Thyroid gland (tissue), 4 donors: ENCODE data around the gene TRAPPC6A.

Source experiments
- CTCF ChIP-seq, 6 experiments: fragments of 200-600 bp in 3 of 6; fragments of 450-650 bp in 3 of 6; sonication (generic) in 3 of 6; IDR thresholded peaks; one replicate each; pipeline ENCODE4 v1.5.1; 2016 to 2019; ENCODE audit warnings: antibody characterized with exemption in 6 of 6, mild to moderate bottlenecking in 2 of 6, inconsistent platforms in 1 of 6, moderate library complexity in 1 of 6
- POLR2A ChIP-seq, 2 donors: fragments of 450-650 bp; IDR thresholded peaks; one replicate each; pipeline ENCODE4 v1.6.1; 2017; ENCODE audit warnings: antibody characterized with exemption in 2 of 2, mild to moderate bottlenecking in 2 of 2, moderate library complexity in 1 of 2

- TF ChIP-seq CTCF (IDR thresholded peaks at IDR 0.05) (peak in 4 of 6 experiments; percentile 35 to 64 (median 56)), POLR2A (IDR thresholded peaks at IDR 0.05) (no peak)
These were observed 52.0 kb downstream of the TRAPPC6A start for GRCh38 chr19:45125975-45126493.
